Measurements from ENCODE around the gene SYMPK.

DNA sequence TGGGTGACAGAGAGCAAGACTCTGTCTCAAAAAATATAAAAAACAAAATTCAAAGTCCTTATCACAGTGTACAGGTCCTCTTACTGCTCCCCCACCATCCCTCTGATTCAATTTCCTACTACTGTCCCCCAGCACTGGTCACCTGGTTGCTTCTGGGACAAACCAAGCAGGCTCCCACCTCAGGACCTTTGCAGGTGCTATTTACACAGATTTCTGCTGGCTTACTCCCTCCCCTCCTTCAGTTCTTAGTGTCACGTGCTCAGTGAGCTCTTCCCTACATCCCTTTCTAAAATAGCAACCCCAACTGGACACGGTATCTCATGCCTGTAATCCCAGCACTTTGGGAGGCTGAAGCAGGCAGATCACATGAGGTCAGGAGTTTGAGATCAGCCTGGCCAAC, 17.0 kb upstream of the SYMPK start:
- TF ChIP-seq, protein P1, sequence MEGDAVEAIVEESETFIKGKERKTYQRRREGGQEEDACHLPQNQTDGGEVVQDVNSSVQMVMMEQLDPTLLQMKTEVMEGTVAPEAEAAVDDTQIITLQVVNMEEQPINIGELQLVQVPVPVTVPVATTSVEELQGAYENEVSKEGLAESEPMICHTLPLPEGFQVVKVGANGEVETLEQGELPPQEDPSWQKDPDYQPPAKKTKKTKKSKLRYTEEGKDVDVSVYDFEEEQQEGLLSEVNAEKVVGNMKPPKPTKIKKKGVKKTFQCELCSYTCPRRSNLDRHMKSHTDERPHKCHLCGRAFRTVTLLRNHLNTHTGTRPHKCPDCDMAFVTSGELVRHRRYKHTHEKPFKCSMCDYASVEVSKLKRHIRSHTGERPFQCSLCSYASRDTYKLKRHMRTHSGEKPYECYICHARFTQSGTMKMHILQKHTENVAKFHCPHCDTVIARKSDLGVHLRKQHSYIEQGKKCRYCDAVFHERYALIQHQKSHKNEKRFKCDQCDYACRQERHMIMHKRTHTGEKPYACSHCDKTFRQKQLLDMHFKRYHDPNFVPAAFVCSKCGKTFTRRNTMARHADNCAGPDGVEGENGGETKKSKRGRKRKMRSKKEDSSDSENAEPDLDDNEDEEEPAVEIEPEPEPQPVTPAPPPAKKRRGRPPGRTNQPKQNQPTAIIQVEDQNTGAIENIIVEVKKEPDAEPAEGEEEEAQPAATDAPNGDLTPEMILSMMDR (IDR thresholded peaks at IDR 0.05; ENCODE audit: borderline replicate concordance, extremely low read depth, low read length, poor library complexity, severe bottlenecking) = no peak
- TF ChIP-seq EZH2 (IDR thresholded peaks at IDR 0.05; ENCODE audit: borderline replicate concordance, low read depth, low read length, severe bottlenecking) = no peak
